HG02840 (cell line): ENCODE results near the gene TMEM30B.
"Not testable (repeated sequence)": the region's sequence is repeated elsewhere in the genome, so short reads cannot be mapped to it uniquely, and the experiment has no call there.

Source experiments
- ATAC-seq: cut with Tn5 transposase; IDR thresholded peaks from one replicate; pipeline ENCODE4 v1.9.1; 2021; ENCODE audit warnings: mild to moderate bottlenecking, moderate library complexity, moderate number of reproducible peaks; ENCODE audit not compliant: unreplicated experiment, low FRiP score

Gene TMEM30B

DNA sequence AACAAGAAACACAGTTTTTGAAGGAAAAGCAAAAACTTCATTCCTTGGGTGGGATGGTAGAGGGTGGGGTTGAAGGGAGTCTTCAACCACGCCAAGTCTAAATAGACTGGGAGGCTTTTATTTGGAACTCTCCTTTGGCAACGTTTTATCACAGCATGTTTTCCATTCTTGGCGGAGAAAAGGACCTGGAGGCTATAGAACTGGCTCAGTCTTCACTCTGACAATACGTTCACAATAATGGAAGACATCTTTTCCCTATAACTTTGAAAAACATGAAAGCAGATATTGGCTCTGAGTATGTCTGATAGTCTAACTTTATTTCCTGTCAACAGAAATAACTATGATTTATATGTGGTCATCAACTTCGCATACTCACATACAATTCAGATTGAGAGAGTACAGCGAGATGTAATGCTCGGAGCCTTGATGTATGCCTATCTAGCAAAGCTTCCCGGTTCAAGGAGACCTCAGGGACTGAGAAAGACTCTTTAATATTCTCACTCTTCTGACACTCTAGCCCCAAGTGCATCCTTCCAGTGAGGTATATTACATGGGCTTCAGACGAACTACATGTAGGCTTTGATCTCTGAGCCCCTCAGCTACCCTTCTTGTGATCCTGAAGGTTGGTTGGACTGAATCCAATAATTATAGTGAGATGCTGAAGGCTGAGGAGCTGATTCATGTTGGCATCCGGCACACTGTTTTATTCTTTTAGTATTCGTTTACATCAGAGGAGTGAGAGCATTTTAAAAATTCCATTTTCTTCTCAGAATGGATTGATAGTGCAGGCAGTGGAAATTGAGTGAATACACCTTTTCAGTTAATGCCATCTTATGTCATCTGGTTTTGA is 14.0 kb downstream of the TMEM30B start:
- no peak for ATAC-seq

DNA sequence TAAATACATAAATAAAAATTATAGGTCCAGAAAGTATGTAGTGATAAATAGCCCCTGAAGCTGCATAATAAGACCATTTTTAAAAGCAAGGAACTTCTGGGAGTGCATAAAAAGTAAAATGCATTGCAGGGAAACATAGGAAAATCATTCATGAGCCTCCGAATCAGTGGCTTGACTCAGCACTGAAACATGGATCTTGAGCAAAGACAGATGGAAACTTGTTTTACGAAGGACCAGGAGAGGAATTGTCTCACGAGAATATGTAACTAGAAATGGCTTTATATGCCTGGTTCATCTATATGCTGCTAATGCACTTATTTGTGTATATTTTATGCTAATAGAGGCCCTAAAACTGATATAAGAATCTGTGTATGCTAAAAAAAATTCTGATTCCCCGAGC is 14.7 kb downstream of the TMEM30B start:
- no peak for ATAC-seq

DNA sequence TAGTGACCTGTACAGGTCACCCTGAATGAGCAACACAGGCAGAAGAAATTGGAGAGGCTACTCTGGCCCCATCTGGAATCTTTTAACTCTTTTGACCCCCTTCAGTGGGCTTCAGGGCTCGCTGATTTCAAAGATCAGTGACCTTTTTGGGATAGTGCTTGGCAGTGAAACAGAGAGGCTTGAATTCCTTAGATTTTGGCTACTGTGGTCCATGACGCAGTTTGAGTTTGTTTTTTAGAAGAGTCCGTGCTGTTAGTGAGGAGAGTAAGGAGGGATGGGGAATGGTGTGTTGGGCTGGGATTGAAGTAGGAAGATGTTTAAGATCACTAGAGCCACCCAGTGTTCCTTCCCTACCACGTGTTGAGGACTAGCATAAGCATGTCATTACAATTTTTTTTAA is 16.5 kb downstream of the TMEM30B start:
- no peak for ATAC-seq

DNA sequence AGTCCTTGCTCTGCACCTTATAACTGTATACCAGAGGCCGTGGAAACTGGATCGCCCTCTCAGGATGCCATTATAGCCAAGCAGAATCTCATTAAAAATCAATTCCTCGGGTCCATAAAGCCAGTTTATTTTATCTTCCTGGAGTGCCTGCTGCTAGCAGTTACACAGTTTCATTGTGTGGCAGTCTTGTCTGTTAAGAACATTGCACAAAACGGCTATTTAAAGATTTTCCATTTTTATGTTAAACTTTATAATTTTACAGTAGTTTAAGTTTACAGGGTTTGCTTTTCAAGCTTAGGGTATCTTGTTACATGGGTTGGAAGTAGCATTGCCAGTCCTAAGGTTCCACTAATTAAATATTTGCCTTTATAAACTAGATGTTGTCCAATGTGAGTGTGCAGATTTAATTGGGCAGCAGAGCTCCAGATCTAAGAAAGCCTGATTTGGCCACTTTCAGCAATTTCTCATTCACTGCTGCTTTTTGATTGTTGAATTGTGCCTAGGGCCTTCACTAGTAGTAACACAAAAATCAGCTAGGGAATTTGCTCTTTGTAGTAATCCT is 17.0 kb downstream of the TMEM30B start:
- no peak for ATAC-seq

DNA sequence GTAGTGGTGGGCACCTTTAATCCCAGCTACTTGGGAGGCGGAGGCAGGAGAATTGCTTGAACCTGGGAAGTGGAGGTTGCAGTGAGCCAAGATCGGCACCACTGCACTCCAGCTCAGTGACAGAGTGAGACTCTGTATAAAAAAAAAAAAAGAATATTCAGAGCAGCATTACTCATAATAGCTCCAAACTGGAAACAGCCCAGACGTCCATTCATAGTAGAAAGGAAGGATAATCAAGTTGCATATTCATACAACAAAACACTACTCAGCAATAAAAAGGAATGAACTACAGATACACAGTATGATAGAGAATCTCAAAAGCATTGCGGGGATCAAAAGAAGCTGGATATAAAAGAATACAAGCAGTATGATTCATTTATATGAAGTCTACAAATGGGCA is 19.1 kb downstream of the TMEM30B start:
- ATAC-seq, result no peak

DNA sequence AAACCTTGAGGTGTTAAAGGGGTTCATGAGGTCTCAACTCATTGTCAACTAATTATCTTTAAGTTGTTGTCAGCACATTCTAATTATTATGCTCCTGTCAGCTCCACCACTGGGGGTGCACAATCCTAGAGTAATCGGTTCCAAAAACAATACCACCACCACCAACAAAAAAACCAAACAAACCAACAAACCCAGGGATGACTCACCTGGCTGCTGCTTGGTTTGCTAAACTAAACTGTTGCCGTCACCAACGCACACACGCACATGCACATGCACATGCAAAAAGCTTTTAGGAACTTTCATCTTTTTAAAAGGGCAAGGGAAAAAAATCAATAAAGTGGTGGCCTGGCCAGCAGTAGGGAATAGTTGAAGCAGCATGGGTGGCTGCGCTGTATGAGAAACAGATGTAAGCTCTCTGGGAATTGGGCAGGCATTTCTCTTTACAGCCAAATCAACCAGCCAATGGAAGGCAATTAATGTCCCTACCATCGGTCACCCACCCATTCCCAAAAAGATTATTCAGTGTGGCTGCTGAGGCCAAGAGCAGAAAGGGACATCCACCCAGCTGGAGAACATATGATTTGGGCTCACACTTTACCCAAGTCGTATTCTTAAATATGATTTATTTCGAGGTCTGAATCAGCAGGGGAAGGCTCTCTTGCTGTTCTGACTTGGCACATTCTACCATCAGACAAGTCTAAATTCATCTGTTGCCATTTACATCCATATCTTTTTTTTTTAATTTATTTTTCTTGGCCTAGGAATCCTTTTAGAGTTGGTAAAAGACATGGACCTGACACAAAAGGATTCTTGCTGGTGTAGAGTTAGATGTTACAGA is 20.0 kb downstream of the TMEM30B start:
- ATAC-seq, result no peak

DNA sequence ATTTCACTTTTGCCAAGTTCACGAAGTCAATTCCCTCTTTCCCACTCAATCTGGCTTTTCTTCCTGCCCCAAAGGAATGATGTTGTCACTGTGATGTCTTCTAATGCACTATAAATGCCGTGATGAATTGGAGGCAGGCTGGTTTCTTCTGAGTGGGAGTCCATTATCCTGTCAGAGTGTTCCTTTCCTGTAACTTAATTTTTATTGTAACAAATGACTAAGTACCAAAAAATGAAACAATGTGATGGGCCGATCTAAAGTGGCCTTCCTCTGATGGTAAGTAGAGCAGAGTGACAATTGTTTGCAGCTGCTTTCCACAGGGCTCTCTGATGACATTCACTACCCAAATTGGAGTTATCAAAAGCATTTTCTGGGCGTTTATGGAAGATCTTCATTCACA is 22.2 kb downstream of the TMEM30B start:
- ATAC-seq, result no peak

DNA sequence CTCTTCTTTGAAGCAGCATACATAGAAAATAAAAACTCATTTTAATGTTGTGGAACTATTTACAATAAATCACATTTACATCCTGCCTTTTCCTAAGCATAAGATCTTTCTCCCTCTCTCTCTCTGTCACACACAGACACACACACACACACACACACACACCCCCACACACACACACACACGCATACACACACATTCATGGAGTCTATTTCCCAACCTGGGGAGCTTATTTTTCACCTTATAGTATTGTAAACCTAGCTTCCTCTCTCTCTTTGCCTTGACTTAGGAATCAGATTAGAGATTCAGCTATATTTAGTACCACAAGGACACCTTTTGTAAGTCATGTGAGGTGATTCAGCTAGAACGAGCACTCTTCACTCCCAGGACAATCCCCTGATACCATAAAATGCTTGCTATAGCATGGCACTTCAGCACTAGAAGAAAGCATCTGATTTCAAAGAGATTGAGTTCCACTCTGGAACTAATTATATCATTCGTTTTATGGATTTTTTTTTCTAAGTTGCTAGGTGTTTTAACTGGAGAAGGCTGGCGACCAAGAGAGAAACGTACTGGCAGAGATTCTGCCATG is 23.6 kb downstream of the TMEM30B start:
- ATAC-seq, result no peak

DNA sequence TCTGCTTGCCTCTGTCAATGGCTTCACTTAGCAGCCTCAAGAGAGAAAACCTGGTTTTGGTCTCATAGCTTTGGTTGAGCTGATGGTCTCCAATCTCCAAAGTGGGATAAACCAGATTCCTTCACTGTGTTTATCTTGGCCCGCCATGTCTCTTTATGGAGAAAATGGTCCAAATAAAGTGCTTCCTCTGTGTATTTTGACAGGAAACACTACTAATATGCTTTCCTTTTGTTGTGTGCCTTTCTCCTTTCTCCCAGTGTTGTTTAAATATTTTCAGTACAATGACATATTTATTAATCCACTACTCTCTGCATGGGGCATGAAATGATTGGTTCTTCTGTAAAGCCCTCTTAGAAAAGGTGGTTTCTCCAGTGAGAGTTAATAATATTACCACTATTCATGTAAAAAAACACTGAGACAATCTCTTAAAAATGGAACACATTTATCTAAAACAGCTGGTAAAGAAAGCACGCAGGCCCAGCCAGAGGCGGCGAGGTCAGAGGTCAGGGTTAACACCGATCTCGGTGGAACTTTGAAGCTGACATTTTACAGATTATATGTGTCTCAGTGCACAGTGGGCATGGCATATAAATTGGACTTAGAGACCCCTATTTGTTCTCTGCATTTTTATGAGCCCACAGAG is 24.2 kb downstream of the TMEM30B start:
- ATAC-seq, result no peak

DNA sequence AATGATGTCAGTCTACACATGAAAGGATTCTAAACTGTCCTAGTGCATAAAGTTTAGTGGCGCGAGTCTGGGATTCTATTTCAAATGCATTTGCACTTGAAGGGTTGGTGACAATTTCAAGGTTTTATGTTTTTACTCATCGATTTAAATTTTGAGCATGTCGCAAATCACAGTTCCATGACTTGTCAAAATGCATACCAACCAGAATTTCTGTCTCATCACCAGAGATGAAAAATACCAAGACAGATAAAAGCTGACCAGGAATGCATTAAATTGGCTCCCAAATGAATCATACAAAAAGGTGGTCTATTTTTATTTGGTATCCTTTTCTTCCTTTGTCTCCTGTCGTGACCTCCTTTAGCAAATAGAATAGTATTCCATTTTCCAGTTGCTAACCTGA is 25.2 kb downstream of the TMEM30B start:
- ATAC-seq, result no peak

DNA sequence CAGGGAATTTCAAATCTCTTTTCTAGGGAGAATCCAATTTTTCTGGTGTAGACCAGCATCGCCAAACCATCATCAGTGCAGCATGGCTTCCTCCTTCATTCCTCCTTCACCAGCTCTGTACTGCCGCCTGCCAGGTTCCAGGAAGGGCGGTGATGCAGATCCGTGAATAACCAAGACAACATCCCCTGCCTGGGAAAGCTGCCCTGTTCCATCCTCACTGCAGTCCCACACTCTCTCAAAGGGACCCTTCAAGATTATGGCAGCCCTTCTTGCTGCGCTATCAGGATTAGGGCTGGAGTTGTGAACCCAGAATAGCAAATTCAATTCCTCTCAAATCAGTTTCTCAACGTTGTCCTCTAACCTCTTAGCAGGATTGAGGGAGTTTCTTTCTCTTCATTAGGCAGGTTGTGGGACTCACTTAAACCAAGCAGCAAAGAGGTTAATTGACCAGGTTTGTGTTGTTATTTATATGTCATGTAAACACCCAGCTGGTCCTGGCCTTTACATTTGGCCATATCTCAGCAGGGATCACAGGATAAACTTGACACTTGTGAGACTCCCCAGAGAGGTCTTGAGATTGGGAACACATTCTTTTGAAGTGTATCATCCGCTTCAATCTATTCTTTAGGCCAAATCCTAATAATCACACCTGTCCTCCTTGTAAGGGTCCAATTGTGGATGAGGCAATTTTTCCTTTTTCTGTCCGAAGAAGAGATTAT is 26.2 kb downstream of the TMEM30B start:
- no peak for ATAC-seq

DNA sequence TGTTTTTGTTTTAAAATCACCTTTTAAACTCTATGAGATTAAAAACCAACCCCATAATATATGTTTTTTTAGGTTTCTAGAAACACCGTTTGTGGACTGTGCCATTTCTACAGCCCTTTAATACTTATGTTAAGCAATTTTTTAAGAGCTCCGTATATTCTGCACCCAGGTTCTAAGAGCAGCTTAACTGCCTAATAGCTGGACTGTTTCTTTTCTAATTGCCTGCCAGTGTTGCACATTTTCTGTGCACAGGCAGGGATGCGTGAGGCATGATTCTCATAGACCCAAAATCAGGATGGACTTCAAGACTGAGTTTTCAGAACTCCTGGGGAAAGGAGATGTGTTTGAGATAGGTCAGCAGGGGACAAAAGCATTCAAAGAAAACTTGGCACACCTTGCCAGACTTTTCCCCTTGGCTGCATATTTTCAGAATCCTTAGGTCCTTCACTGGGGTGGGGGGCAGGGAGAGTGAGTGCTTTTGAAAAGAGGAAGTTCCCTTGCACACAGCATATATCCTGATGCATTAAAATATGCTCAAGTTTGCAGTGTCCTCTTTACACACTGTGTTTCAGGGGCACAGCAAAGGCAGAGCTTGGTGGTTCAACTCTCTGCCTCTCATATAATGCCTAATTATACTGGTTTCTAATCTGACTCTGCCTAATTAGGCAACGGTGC is 27.9 kb downstream of the TMEM30B start:
- ATAC-seq, result no peak

DNA sequence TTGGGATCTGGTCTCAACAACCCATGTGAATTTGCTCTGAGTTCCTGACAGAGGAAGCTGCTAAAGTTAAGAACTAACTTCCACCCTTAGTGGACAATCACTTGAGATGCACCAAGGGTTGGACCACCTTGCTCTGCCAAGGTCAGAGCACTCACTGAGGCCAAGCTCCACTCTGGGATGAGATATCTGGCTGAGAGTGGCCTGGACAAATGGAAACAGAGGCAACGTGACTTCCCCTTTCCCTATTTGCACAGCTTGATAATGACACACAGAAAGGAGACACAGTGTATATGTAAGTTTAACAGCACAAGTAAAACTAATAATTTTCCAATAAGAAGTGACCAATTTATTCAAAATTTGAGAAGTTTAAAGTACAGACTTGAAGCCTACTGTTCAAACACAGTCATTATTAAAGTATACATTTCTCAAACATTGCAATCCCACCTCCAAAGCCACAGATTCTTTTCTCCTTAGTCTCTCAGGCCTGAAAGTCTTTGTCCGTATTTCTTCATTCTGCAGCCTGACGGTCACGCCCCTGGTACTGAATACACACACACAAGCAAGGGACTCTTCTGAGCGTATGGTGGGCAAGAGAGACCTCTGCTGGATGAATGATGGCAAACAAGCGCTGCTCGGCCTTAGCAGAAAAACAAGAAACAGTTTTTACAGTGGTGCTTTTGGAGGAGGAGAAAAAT is 28.6 kb downstream of the TMEM30B start:
- peak; percentile 56 for ATAC-seq

DNA sequence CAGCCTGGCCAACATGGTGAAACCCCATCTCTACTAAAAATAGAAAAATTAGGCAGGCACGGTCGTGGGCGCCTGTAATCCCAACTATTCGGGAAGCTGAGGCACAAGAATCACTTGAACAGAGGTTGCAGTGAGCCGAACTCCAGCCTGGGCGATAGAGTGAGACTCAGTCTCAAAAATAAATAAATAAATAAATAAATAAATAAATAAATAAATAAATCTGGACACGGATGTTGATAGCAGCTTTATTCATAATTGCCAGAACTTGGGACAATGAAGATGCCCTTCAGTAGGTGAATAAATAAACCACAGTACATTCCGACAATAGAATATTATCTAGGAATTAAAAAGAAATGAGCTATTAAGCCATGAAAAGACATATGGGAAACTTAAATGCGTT is 31.1 kb downstream of the TMEM30B start:
- ATAC-seq, result no peak

DNA sequence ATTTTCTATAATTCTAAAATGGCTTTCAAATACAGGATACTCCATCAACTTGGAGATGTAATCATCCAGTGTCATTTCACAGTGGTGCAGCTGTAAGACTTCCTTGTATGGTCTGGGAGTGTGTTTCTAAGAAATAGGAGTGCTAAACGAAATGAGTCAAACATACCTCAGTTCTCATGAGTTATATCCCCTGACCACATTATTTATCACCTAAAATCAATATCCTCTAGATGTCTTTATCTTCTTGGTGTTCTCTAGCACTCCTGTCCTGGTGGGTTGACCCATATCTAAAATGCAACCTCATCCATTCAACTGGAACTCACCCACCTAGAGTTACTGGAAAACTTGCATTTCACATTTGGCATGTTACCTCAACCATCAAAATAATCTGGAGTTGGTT is 33.2 kb downstream of the TMEM30B start:
- no peak for ATAC-seq

DNA sequence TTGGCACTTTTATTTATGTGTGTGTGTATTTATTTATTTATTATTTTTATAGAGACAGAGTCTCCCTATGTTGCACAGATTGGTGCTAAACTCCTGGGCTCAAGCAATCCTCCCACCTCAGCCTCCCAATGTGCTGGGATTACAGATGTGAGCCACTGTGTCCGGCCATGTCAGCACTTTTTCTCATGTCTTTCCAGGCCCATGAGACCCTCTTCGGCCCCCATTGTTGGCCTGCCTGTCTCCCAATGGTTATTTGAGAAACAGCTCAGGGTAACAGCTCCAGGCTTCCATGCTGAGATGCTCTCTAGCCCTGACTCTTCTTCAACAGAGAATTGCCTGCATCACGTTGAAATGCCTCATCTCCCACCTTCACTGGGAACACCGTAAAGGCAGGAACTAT is 34.4 kb downstream of the TMEM30B start:
- no peak for ATAC-seq

DNA sequence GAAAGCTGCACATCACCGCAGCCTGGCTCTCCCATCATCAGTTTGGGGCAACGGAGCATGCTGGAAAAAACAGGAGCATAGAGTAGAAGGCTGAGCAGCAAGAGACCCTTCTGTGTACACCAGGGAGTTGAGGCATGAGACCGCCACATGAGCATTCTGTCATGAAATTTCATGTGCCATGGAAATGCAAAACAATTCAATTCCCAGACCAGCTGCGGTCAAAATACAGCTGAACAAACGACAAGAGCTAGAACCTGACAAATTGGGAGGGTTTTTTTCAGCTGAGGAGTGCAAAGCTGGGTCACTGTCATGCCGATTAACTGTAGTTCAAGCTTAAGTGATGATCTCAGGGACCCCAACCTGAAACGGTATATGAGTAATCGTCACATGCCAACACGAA is 37.1 kb downstream of the TMEM30B start:
- no peak for ATAC-seq

DNA sequence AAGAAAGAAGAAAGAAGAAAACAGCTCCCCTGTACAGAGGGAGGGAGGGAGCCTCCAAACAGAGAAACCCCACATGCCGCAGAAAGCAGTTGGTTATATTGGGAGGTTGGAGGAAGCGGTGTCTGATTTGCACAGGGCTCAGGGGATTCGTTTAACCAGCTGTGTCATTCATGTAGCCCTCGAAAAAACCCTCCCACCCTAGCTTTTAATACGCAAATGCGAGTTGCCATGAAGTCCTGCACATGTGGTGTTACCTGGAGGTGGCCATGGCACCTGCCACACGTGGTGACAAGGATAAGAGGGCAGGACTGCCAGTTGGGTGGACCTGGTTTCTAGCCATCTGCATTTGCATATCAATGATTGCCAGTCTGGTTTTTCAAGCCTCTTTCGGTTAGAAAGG is 40.9 kb downstream of the TMEM30B start:
- no peak for ATAC-seq

DNA sequence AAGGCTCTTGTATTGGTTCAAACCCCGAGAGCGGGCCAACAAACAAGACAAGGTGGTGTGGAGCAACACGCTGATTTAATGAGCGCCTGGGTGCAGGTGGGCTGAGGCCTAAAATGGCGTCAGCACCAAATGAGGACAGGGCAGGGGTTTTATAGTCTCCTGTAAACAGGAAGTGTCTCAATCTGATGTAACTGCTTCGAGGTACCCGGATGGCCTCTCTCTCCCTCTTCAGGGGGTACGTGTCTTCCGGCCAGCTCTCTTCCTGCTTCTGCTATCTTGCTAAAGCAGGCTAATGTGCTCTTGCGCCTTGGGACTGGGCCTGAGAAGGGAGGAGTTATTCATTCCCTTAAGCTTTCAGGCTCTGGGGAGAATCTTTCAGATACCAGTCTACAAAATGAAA is 41.9 kb downstream of the TMEM30B start:
- ATAC-seq, result not testable (repeated sequence)
